Measurements from ENCODE around the gene NDUFS2. TPM values are rescaled to one million over a fixed set of nuclear protein-coding genes. Genes with fewer than 3 reads are reported as not detected.

Gene NDUFS2
- total RNA-seq, 2 experiments from 2014 or later = 62.9 to 72.1 TPM

DNA sequence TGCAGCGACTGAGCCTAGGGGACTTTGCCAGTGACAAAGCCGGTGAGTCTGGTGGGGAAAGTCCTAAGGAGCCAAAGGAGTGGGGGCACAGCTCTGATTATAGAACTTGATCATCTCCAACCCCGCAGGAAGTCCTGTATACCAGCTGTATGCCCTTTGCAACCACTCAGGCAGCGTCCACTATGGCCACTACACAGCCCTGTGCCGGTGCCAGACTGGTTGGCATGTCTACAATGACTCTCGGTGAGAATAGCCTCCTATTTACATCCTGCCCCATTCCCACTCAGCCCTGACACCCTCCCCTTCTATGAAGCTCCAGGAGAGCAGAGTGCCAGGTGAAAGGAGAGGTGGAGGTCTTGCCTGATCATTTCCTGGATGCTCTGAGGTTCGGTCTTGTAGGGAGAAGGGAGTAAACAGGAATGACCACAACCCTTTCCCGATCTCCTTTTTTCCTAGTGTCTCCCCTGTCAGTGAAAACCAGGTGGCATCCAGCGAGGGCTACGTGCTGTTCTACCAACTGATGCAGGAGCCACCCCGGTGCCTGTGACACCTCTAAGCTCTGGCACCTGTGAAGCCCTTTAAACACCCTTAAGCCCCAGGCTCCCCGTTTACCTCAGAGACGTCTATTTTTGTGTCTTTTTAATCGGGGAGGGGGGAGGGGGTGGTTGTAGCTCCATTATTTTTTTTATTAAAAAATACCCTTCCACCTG is 37.1 kb upstream of the NDUFS2 start:
- intact Hi-C loops (cut with micrococcal nuclease; ENCODE audit: unreplicated experiment) = no loop called here
- Histone ChIP-seq H3K27ac (ENCODE audit: low read depth, low read length, poor library complexity, severe bottlenecking) (peak overlapping the region; percentile 57), H4K20me1 (ENCODE audit: insufficient read depth, low read length) (no peaks in the 10 kb centered on the region), H3K4me1 (ENCODE audit: insufficient read depth, low read length, poor library complexity, severe bottlenecking) (peaks cover 19% of the 10 kb centered on the region), H3K9me3 (ENCODE audit: low read length) (no peaks in the 10 kb centered on the region), H3K4me2 (ENCODE audit: low read length) (peak overlapping the region; percentile 97), H3K79me2 (ENCODE audit: insufficient read depth, low read depth, low read length) (peaks cover 3% of the 10 kb centered on the region; the same call in 1 of the 2 replicates), H3K4me3 (ENCODE audit: low read depth, low read length, poor library complexity, severe bottlenecking) (peak overlapping the region; percentile 79), H3K36me3 (ENCODE audit: insufficient read depth, low read length) (peaks cover 29% of the 10 kb centered on the region; the same call in 1 of the 2 replicates), H2AFZ (ENCODE audit: low read length) (no peak overlapping the region), H3K9me2 (ENCODE audit: insufficient read depth, low read length) (no peaks in the 10 kb centered on the region)
- DNase-seq (ENCODE audit: low spot score) = no peak
- TF ChIP-seq, protein P1, sequence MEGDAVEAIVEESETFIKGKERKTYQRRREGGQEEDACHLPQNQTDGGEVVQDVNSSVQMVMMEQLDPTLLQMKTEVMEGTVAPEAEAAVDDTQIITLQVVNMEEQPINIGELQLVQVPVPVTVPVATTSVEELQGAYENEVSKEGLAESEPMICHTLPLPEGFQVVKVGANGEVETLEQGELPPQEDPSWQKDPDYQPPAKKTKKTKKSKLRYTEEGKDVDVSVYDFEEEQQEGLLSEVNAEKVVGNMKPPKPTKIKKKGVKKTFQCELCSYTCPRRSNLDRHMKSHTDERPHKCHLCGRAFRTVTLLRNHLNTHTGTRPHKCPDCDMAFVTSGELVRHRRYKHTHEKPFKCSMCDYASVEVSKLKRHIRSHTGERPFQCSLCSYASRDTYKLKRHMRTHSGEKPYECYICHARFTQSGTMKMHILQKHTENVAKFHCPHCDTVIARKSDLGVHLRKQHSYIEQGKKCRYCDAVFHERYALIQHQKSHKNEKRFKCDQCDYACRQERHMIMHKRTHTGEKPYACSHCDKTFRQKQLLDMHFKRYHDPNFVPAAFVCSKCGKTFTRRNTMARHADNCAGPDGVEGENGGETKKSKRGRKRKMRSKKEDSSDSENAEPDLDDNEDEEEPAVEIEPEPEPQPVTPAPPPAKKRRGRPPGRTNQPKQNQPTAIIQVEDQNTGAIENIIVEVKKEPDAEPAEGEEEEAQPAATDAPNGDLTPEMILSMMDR (conservative IDR thresholded peaks at IDR 0.05; ENCODE audit: low read length) = no peak
- no peak for TF ChIP-seq EZH2phosphoT487 (IDR thresholded peaks at IDR 0.05; ENCODE audit: borderline replicate concordance, low read depth, low read length)
- ChIA-PET CTCF (ENCODE audit: unreplicated experiment) (interaction anchor here (0.9 to 2.0 kb wide), 3 partner anchors 27 to 119 kb away, joined by 3 to 5 read pairs (median 4); no protein-coding TSS in a partner anchor), POLR2A (interaction anchor here (0.5 to 3.9 kb wide), 8 partner anchors 11 to 492 kb away, joined by 3 to 23 read pairs (median 4); partner anchors contain the start of genes B4GALT3 and UFC1)
- BruUV-seq (replicated peaks) = no TSS peak

DNA sequence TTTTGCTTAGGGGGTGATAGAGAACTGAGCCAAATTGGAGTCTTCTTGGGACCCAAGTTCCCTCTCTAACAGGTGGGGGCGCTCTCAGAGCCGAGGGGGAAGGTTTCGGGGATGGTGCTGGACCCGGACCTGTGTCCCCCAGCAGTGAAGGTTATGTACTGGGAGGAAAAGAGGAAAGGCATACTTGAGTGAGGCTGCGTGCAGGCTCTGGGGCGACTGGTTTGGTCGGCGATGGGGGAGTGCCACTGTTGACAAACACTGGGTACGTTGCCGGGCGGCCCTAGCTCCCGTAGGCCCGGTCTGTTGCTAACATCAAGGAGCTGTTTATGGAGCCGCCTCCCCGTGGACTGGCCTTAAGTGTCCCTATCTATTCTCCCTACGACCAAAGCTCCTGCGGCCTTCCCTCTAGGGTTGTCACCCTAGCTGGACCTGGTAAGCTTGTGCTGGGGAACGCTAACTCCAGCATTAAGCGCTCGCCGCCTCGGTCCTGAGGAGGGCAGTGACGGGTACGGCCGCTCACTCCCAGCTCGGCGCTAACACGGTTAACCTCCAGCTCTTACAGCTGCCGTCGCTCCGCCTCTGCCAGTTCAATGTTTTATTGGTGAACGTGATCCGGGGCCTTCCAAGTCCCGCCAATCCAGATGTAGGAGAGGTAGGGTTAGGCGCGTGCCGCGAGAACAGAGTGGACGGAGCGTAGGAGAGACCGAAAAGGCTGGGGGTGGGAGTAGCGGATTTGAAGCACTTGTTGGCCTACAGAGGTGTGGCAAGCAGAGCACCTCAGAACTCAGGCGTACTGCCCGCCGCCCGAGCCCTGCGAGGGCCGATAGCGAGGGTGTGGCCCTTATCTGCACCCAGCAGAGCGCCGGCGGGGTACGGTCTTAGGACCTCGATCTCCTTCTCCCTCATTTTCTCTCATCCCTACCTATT is 36.2 kb upstream of the NDUFS2 start, which contains the start of gene PPOX:
TSS of gene PPOX (plus strand) at position 685 of the 927 bp plus-strand sequence. CDS start 422 bp downstream, outside the sequence.
- Histone ChIP-seq H2AFZ (ENCODE audit: low read length) (peak within 1 kb of the TSS; percentile 74), H3K9me2 (ENCODE audit: insufficient read depth, low read length) (no peaks in the 10 kb centered on the region), H3K4me1 (ENCODE audit: insufficient read depth, low read length, poor library complexity, severe bottlenecking) (peaks cover 14% of the 10 kb centered on the region), H4K20me1 (ENCODE audit: insufficient read depth, low read length) (no peaks in the 10 kb centered on the region), H3K27ac (ENCODE audit: low read depth, low read length, poor library complexity, severe bottlenecking) (peak within 1 kb of the TSS; percentile 57), H3K4me2 (ENCODE audit: low read length) (peak within 1 kb of the TSS; percentile 97), H3K36me3 (ENCODE audit: insufficient read depth, low read length) (peaks cover 37% of the 10 kb centered on the region), H3K9me3 (ENCODE audit: low read length) (no peaks in the 10 kb centered on the region), H3K79me2 (ENCODE audit: insufficient read depth, low read depth, low read length) (no peaks in the 10 kb centered on the region; the same call in 1 of the 2 replicates), H3K4me3 (ENCODE audit: low read depth, low read length, poor library complexity, severe bottlenecking) (peak within 1 kb of the TSS; percentile 79)
- CTCF ChIA-PET (ENCODE audit: unreplicated experiment) = interaction anchor here (0.6 to 2.0 kb wide), 10 partner anchors 9 to 458 kb away, joined by 3 to 10 read pairs (median 4); partner anchors contain the start of genes APOA2 and B4GALT3
- TF ChIP-seq, protein P1 (conservative IDR thresholded peaks at IDR 0.05; ENCODE audit: low read length) = peak; percentile 87
- no peak for TF ChIP-seq EZH2phosphoT487 (IDR thresholded peaks at IDR 0.05; ENCODE audit: borderline replicate concordance, low read depth, low read length)
- peak; percentile 97 for DNase-seq (ENCODE audit: low spot score)
- no TSS peak for BruUV-seq (replicated peaks)
- intact Hi-C loops (cut with micrococcal nuclease; ENCODE audit: unreplicated experiment) = loop anchor here (1.0 kb wide), 1 partner anchor 11 kb away; the partner anchor contains the start of gene B4GALT3
- POLR2A ChIA-PET = interaction anchor here (0.5 to 3.9 kb wide), 16 partner anchors 8 to 493 kb away, joined by 3 to 23 read pairs (median 4); partner anchors contain the start of genes B4GALT3, NIT1, PFDN2 and UFC1

Measured in OCI-LY7 (cell line).